ENCODE results near the gene ADAMTS13.

Gene ADAMTS13

GRCh38 chr9:133493428-133493827 lies 71.3 kb downstream of the ADAMTS13 start:
- no peaks in the 10 kb centered on the region for H3K79me2 ChIP-seq (ENCODE audit: insufficient read depth, low read length)
- H3K27me3 ChIP-seq (ENCODE audit: insufficient read depth, low read length): peaks cover 7% of the 10 kb centered on the region; the same call in 1 of the 2 replicates
- no peaks in the 10 kb centered on the region for H3K9me3 ChIP-seq (ENCODE audit: low read length)
- H3K9me2 ChIP-seq (ENCODE audit: low read depth, low read length): no peaks in the 10 kb centered on the region
- H4K20me1 ChIP-seq (ENCODE audit: insufficient read depth, low read length): no peaks in the 10 kb centered on the region
- H3F3A ChIP-seq (ENCODE audit: insufficient read depth, low read length): no peaks in the 10 kb centered on the region
- no peak overlapping the region for H3K4me3 ChIP-seq (ENCODE audit: low read depth, low read length, poor library complexity, severe bottlenecking)
- H3K9ac ChIP-seq (ENCODE audit: low read length): no peak overlapping the region
- H3K4me2 ChIP-seq (ENCODE audit: low read length): no peak overlapping the region
- H3K4me1 ChIP-seq (ENCODE audit: insufficient read depth, low read length, severe bottlenecking): no peaks in the 10 kb centered on the region
- TF ChIP-seq, protein P1, sequence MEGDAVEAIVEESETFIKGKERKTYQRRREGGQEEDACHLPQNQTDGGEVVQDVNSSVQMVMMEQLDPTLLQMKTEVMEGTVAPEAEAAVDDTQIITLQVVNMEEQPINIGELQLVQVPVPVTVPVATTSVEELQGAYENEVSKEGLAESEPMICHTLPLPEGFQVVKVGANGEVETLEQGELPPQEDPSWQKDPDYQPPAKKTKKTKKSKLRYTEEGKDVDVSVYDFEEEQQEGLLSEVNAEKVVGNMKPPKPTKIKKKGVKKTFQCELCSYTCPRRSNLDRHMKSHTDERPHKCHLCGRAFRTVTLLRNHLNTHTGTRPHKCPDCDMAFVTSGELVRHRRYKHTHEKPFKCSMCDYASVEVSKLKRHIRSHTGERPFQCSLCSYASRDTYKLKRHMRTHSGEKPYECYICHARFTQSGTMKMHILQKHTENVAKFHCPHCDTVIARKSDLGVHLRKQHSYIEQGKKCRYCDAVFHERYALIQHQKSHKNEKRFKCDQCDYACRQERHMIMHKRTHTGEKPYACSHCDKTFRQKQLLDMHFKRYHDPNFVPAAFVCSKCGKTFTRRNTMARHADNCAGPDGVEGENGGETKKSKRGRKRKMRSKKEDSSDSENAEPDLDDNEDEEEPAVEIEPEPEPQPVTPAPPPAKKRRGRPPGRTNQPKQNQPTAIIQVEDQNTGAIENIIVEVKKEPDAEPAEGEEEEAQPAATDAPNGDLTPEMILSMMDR (IDR thresholded peaks at IDR 0.05; ENCODE audit: low read length): no peak
- no peak for TF ChIP-seq EZH2 (IDR thresholded peaks at IDR 0.05; ENCODE audit: borderline replicate concordance, low read length)
- no peak overlapping the region for H2AFZ ChIP-seq (ENCODE audit: low read length)
- H3K36me3 ChIP-seq (ENCODE audit: insufficient read depth, low read length): no peaks in the 10 kb centered on the region
- H3K27ac ChIP-seq (ENCODE audit: low read depth, low read length, poor library complexity, severe bottlenecking): no peak overlapping the region

GRCh38 chr9:133493845-133494540 lies 71.8 kb downstream of the ADAMTS13 start:
- Histone ChIP-seq H3K9me3 (ENCODE audit: low read length) (no peaks in the 10 kb centered on the region), H3K9ac (ENCODE audit: low read length) (no peak overlapping the region), H3F3A (ENCODE audit: insufficient read depth, low read length) (no peaks in the 10 kb centered on the region), H3K4me3 (ENCODE audit: low read depth, low read length, poor library complexity, severe bottlenecking) (no peak overlapping the region), H3K36me3 (ENCODE audit: insufficient read depth, low read length) (no peaks in the 10 kb centered on the region), H2AFZ (ENCODE audit: low read length) (no peak overlapping the region), H4K20me1 (ENCODE audit: insufficient read depth, low read length) (no peaks in the 10 kb centered on the region), H3K27me3 (ENCODE audit: insufficient read depth, low read length) (peaks cover 7% of the 10 kb centered on the region; the same call in 1 of the 2 replicates), H3K9me2 (ENCODE audit: low read depth, low read length) (no peaks in the 10 kb centered on the region), H3K79me2 (ENCODE audit: insufficient read depth, low read length) (no peaks in the 10 kb centered on the region), H3K4me1 (ENCODE audit: insufficient read depth, low read length, severe bottlenecking) (no peaks in the 10 kb centered on the region), H3K27ac (ENCODE audit: low read depth, low read length, poor library complexity, severe bottlenecking) (no peak overlapping the region), H3K4me2 (ENCODE audit: low read length) (no peak overlapping the region)
- no peak for TF ChIP-seq EZH2 (IDR thresholded peaks at IDR 0.05; ENCODE audit: borderline replicate concordance, low read length)
- TF ChIP-seq, protein P1 (IDR thresholded peaks at IDR 0.05; ENCODE audit: low read length): no peak

DNA sequence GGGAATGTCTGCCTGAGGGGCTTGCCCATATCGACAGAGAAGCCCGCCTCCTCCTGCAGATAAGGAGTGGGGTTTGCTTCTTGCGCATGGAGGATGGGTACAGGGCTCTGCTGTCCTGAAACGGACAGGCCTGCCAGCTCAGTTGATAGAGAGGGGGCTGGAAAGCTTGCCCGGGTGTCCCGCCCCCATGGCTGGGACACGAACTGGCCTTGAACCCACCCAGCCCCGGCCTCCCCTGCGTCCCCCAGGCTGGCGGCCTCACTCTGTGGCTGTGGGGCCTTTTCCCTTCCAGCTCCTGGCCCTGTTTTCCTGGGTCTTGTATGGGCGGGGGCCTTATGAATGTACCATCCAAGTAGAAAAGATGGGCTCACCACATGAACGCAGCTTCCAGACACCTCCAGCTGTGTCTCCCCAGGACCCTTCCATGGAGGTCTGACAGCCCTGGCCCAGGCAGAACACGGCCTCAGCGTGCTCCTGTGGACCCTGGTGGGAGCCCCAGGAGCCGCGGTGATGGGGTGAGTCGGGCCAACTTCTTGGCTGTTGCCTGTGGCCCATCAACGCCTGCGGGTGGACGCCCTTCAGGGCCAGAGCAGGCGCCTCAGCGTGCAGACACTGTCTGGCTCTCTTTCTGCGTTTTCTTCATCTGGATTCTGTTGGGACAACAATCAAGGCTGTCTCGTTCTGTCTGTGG lies 72.6 kb downstream of the ADAMTS13 start:
- H3K36me3 ChIP-seq (ENCODE audit: insufficient read depth, low read length): no peaks in the 10 kb centered on the region
- H3K9ac ChIP-seq (ENCODE audit: low read length): no peak overlapping the region
- no peaks in the 10 kb centered on the region for H3F3A ChIP-seq (ENCODE audit: insufficient read depth, low read length)
- TF ChIP-seq, protein P1 (IDR thresholded peaks at IDR 0.05; ENCODE audit: low read length): no peak
- TF ChIP-seq EZH2 (IDR thresholded peaks at IDR 0.05; ENCODE audit: borderline replicate concordance, low read length): no peak
- no peak overlapping the region for H3K4me2 ChIP-seq (ENCODE audit: low read length)
- H3K27me3 ChIP-seq (ENCODE audit: insufficient read depth, low read length): peaks cover 7% of the 10 kb centered on the region; the same call in 1 of the 2 replicates
- H3K9me2 ChIP-seq (ENCODE audit: low read depth, low read length): no peaks in the 10 kb centered on the region
- H3K9me3 ChIP-seq (ENCODE audit: low read length): no peaks in the 10 kb centered on the region
- H2AFZ ChIP-seq (ENCODE audit: low read length): no peak overlapping the region
- no peak overlapping the region for H3K27ac ChIP-seq (ENCODE audit: low read depth, low read length, poor library complexity, severe bottlenecking)
- no peaks in the 10 kb centered on the region for H4K20me1 ChIP-seq (ENCODE audit: insufficient read depth, low read length)
- H3K79me2 ChIP-seq (ENCODE audit: insufficient read depth, low read length): no peaks in the 10 kb centered on the region
- H3K4me3 ChIP-seq (ENCODE audit: low read depth, low read length, poor library complexity, severe bottlenecking): no peak overlapping the region
- no peaks in the 10 kb centered on the region for H3K4me1 ChIP-seq (ENCODE audit: insufficient read depth, low read length, severe bottlenecking)
